ENCODE results near the gene PLA2R1. TPM values are rescaled to one million over a fixed set of nuclear protein-coding genes. Genes with fewer than 3 reads are reported as not detected.

PLA2R1 gene
- total RNA-seq, 1 experiment from 2014 or later, result 1.1 TPM

GRCh38 chr2:159891917-159892730 lies 170.3 kb downstream of the PLA2R1 start:
- ATAC-seq (peak; percentile 67), DNase-seq (ENCODE audit: low spot score) (no peak)
- H3K4me3 Mint-ChIP-seq, result no peak overlapping the region
- CTCF ChIA-PET, result no interaction called here
- H3K27ac Mint-ChIP-seq, result no peak overlapping the region
- peaks cover 11% of the 10 kb centered on the region for H3K4me1 Mint-ChIP-seq
- H3K27me3 Mint-ChIP-seq (ENCODE audit: low read depth), result no peaks in the 10 kb centered on the region
- no peaks in the 10 kb centered on the region for H3K36me3 Mint-ChIP-seq
- POLR2A ChIA-PET, result no interaction called here
- H3K9me3 Mint-ChIP-seq, result no peaks in the 10 kb centered on the region
- TF ChIP-seq PRDM15 (CRISPR knock-in tag; IDR thresholded peaks at IDR 0.05), result no peak

GRCh38 chr2:159891267-159891588 lies 171.2 kb downstream of the PLA2R1 start:
- POLR2A ChIA-PET, result no interaction called here
- Mint-ChIP-seq H3K4me3 (no peak overlapping the region), H3K36me3 (no peaks in the 10 kb centered on the region), H3K4me1 (peaks cover 11% of the 10 kb centered on the region), H3K27ac (no peak overlapping the region), H3K9me3 (no peaks in the 10 kb centered on the region), H3K27me3 (ENCODE audit: low read depth) (no peaks in the 10 kb centered on the region)
- ATAC-seq (no peak), DNase-seq (ENCODE audit: low spot score) (no peak)
- CTCF ChIA-PET, result interaction anchor here (1.3 kb wide), 1 partner anchor 31 kb away, joined by 5 read pairs; no protein-coding TSS in a partner anchor
- TF ChIP-seq ATF6 (CRISPR knock-in tag; IDR thresholded peaks at IDR 0.05), result no peak
- TF ChIP-seq ZNF512 (CRISPR knock-in tag; IDR thresholded peaks at IDR 0.05; ENCODE audit: borderline replicate concordance), result no peak
- no peak for TF ChIP-seq ZNF232 (CRISPR knock-in tag; IDR thresholded peaks at IDR 0.05)
- TF ChIP-seq ERG (CRISPR knock-in tag; IDR thresholded peaks at IDR 0.05), result no peak
- no peak for TF ChIP-seq STAT6 (CRISPR knock-in tag; conservative IDR thresholded peaks at IDR 0.05; ENCODE audit: low read depth)
- TF ChIP-seq E2F4 (CRISPR knock-in tag; IDR thresholded peaks at IDR 0.05; ENCODE audit: borderline replicate concordance, low read depth), result no peak
- TF ChIP-seq ZNF138 (CRISPR knock-in tag; conservative IDR thresholded peaks at IDR 0.05), result no peak
- TF ChIP-seq FOXJ3 (CRISPR knock-in tag; IDR thresholded peaks at IDR 0.05; ENCODE audit: borderline replicate concordance), result no peak
- no peak for TF ChIP-seq ZNF671 (CRISPR knock-in tag; IDR thresholded peaks at IDR 0.05)
- no peak for TF ChIP-seq PRDM15 (CRISPR knock-in tag; IDR thresholded peaks at IDR 0.05)
- TF ChIP-seq CDX4 (CRISPR knock-in tag; IDR thresholded peaks at IDR 0.05; ENCODE audit: borderline replicate concordance), result no peak
- no peak for TF ChIP-seq TEAD4 (CRISPR knock-in tag; IDR thresholded peaks at IDR 0.05)
- no peak for TF ChIP-seq ESRRA (CRISPR knock-in tag; IDR thresholded peaks at IDR 0.05; ENCODE audit: borderline replicate concordance)

Measured in WTC11 (cell line).